Measurements from ENCODE around the gene ZBTB45. TPM values are rescaled to one million over a fixed set of nuclear protein-coding genes. Genes with fewer than 3 reads are reported as not detected.

The ZBTB45 gene
- total RNA-seq, 2 experiments from 2014 or later, result 13.8 to 15.2 TPM

DNA sequence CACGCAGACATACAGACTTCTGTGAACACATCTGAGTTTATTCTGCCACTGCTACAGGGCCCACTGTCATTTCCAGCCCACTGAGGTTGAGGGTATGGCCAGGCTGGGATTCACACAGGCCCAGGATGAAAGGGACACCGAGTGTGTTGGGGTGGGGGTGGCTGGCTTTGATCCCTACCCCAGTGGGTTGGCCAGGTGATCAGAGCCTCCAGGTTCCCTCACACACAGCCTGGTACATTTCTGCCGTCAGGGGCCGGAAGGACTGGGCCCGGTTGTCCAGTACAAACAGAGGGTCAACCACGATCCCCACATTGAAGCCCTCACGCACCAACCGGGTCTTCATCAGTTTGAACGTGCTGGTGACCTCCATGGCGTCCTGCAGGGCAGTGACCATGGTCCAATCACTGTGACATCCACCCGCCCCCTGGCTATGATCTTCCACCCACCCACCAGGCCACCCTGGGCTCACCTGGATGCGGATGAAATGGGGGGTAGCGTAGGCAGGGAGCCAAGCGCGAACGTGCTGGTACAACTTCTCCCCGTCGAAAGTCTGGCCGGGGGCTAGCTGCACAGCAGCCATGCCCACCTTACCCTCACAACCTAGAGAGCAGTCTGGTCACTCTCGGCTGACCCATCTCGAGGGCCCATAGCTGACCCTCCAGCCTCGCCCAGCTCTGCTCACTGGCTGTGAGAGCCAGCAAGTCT, 21.1 kb downstream of the ZBTB45 start:
- ChIA-PET POLR2A (interaction anchor here (1.6 to 2.7 kb wide), 2 partner anchors 15 to 21 kb away, joined by 5 to 9 read pairs; partner anchors contain the start of gene ZBTB45), CTCF (interaction anchor here (1.0 to 4.0 kb wide), 3 partner anchors 10 to 23 kb away, joined by 3 to 20 read pairs (median 3); no protein-coding TSS in a partner anchor)

DNA sequence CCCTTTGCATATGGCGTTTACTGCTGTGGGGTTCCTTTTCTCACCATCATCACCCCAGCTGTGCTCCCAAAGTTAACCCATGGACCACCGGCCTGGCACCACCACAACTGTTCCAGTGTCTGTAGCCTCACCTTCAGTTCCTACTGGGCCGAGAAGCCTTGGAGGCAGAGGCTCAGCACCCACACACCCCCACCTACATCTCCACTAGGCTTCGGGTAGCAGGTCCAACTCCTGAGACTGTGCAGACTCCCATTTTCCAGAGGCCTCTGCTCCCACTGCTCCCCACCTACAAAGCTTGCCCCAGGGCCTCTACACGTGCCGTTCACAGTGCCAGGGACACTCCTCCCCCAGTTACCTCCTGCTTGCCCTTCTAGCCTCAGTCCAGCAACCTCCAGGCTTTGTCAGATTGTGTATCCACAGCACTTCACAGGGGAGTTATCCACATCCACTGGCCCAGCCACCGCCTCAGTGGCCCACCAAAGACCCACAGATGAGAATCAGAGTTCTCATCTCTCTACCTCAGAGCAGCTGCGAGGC, 21.9 kb downstream of the ZBTB45 start:
- POLR2A ChIA-PET, result no interaction called here
- CTCF ChIA-PET, result no interaction called here

DNA sequence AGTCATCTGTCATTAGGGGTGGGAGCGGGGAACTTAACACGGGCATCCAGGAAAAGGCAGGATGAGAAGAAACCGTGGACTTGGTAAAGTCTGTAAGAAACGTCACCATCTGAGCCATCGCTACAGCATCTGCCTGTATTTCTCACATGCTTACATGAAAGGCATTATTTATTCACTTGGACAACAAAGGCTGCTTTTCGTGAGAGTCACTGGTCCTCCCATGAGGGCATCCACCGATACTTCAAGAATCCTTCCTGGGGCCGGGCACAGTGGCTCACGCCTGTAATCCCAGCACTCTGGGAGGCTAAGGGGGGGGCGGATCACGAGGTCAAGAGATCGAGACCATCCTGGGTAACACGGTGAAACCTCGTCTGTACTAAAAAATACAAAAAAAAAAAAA, 27.3 kb downstream of the ZBTB45 start:
- ChIA-PET CTCF (no interaction called here), POLR2A (no interaction called here)

DNA sequence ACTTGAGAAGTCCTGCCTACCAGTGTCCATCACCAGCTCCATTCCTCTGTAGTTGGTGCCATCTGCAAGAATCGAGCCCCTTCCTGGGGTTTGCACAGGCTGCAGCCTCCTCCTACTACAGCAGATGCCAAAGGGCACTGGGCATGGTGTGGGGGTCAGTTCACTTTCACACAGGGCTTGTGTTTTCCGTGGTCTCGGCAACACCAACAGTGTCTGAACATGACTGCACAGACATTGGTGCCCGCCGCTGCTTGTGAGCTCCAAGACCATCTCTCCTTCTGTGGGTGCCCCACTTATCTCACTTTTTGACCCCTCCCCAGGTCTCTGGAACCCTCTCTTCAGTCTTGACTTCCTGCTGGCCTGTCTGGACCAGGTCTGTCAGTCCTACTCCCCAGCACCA, 28.2 kb downstream of the ZBTB45 start:
- ChIA-PET POLR2A (interaction anchor here (2.9 kb wide), 1 partner anchor 16 kb away, joined by 13 read pairs; the partner anchor contains the start of gene ZNF446), CTCF (interaction anchor here (3.2 kb wide), 1 partner anchor 28 kb away, joined by 13 read pairs; the partner anchor contains the start of gene ZBTB45)

DNA sequence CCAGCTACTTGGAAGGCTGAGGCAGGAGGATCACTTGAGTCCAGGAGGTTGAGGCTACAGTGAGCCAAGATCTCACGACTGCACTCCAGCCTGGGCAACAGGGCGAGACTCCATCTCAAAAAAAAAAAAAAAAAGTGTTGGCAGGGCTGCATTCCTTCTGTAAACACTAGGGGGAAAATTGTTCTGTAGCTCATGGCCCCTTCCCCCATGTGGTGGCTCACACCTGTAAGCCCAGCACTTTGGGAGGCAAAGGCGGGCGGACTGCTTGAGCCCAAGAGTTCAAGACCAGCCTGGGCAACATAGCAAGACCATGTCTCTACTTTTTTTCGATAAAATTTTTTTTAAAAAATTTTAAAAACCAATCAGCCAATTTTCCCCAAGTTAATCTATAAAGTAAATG, 35.3 kb downstream of the ZBTB45 start:
- POLR2A ChIA-PET, result interaction anchor here (0.6 kb wide), 2 partner anchors 122 to 180 kb away, joined by 3 to 5 read pairs; no protein-coding TSS in a partner anchor

DNA sequence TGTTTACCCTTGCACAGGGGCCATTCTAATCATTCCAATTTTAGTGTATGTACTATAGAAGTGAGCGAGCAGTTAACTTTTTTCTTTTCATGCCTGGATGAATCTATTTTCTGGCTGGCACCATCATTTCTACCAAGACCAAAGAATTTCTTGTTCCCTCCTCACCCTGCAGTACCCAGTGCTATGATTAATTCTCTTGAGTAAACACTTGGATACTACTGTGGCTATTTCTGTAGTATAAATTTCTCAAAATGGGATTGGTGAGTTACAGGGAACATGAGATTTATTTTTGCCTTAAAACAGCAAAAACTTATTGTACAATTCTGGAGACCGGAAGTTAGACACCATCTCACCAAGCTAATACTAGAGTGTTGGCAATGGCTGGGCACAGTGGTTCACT, 35.8 kb downstream of the ZBTB45 start:
- ChIA-PET CTCF (interaction anchor here (0.7 to 1.0 kb wide), 2 partner anchors 30 to 223 kb away, joined by 3 read pairs; no protein-coding TSS in a partner anchor), POLR2A (no interaction called here)

More for the DNA sequence above, 35.3 kb downstream of the ZBTB45 start:
- CTCF ChIA-PET, result interaction anchor here (0.7 to 1.0 kb wide), 2 partner anchors 30 to 223 kb away, joined by 3 read pairs; no protein-coding TSS in a partner anchor

DNA sequence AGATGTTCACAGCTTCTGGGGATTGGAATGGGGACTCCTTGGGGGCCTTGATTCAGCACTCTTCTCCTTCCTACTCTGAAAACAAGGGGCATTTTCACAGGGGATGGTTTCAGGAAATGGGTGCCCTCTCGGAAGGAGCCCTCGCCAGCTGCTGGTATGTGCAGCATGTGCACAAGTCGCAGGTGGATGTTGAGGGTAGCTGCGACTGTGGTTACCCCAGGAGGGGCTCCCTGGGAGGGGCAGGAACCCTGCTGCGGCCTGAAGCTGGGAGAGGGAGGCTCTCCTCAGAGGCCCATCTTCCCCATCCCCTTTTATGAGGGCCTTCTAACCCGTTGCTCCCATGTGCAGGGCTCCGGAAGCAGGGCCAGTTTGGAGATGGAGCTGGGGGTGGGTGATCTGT, 37.2 kb downstream of the ZBTB45 start:
- ChIA-PET POLR2A (no interaction called here), CTCF (interaction anchor here (1.2 kb wide), 1 partner anchor 37 kb away, joined by 6 read pairs; the partner anchor contains the start of gene ZBTB45)

DNA sequence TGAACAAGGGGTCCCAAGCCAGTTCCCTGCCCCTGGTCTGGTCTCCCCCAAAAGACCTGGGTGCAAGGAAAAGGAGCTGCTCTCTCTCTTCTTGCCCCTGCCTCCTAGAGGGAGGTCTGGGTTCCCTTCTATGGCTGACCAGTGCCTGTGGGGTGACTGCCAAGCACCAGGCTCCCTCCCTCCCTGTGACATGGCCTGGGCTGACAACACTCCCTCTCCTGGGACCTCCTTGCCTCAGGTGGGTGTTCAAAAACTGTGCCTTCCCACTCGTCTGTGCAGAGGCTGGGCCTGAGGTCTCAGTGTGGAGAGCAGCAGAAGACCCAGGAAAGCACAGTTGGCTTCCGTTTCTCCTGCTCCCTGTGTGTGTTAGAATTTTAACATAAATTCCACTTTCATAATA, 38.8 kb downstream of the ZBTB45 start:
- ChIA-PET POLR2A (no interaction called here), CTCF (no interaction called here)

DNA sequence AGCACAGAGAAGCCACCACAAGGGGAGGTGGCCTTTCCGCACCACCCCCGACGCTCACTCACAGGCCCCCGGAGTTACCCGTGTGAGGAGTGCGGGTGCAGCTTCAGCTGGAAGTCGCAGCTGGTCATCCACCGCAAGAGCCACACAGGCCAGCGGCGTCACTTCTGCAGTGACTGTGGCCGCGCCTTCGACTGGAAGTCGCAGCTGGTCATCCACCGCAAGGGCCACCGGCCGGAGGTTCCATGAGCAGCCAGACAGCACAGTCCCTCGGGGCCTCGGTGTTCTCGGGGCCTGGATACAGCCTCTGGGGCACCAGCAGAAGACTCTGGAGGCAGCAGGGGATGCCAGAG, 39.2 kb downstream of the ZBTB45 start:
- ChIA-PET POLR2A (no interaction called here), CTCF (no interaction called here)

DNA sequence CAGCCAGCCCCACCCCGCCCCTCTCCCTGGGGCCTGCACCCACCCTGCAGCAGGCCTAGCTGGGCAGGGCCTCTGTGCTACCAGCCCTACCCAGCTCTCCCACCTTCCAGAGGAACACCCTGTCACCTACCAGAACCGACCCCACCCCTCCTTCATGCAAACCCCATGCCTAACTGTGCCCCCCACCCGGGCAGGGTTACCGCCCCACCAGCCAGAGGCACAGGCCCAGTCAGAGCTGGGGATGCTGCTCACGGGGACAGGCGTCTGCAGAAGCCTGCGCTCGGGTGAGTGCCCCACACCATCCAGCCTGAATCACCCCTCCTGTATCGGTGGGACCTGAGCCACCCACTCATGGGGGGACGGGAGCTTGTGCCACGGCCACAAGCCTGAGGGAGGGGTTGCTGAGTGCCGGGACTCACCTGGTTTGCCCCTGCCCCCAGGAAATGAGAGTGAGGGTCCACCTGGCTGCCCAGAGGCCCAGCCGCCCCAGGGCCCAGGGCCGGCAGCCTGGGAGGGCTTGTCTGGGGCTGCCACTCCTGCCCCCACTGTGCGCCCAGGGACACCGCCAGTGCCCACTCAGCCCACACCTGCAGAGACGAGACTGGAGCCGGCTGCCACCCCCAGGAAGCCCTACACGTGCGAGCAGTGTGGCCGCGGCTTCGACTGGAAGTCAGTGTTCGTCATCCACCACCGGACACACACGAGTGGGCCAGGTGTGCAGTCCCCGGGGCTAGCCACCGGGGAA, 39.7 kb downstream of the ZBTB45 start:
- CTCF ChIA-PET, result no interaction called here
- POLR2A ChIA-PET, result no interaction called here

DNA sequence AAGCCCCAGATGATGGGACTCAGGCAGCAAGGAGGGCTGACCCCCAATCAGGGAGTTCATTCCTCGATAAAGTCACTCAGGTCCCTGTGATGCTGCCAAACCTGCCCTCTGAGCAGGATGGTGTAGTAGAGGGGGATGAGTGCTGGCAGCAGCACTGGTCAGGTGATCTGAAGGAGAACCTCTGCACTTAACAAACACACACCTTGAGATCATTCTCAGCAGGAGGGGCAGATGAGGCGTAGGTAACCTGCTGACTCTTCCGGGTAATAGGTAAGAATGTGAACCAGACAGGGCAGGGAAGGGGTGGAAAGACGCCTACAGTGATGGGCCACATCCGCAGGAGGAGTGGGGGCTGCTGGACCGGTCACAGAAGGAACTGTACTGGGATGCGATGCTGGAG, 40.3 kb downstream of the ZBTB45 start:
- ChIA-PET CTCF (interaction anchor here (1.0 kb wide), 1 partner anchor 35 kb away, joined by 4 read pairs; no protein-coding TSS in a partner anchor), POLR2A (interaction anchor here (0.6 kb wide), 1 partner anchor 10 kb away, joined by 7 read pairs; no protein-coding TSS in a partner anchor)

DNA sequence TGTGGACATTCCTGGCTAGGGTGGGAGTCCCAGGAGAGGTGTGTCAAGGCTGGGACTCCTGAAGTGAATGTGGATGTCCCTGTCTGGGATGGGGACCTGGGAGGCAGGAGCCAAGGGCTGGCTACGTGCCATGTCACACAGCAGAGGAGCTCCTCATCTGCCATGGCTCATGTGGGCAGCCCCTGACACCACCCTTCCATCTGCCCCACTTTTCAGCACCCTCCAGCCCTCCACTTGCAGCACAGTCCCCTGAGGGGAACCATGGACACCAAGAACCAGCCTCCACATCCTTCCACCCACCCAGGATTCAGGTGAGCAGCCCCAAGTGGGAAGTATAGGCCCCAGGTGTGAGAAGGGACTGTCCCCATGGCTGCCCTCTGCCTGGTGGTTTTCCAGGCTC, 41.7 kb downstream of the ZBTB45 start:
- CTCF ChIA-PET, result interaction anchor here (1.2 kb wide), 1 partner anchor 42 kb away, joined by 4 read pairs; the partner anchor contains the start of gene ZBTB45
- POLR2A ChIA-PET, result no interaction called here

DNA sequence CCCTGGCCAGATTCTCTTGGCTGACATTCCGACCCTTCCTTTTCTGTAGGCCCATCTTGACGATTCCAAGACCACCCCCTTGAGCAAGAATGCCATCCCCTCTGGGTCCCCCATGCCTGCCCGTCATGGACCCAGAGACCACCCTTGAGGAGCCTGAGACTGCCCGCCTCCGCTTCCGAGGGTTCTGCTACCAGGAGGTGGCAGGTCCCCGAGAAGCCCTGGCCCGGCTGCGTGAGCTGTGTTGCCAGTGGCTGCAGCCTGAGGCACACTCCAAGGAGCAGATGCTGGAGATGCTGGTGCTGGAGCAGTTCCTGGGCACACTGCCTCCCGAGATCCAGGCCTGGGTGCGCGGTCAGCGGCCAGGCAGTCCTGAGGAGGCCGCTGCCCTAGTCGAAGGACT, 42.5 kb downstream of the ZBTB45 start:
- ChIA-PET CTCF (no interaction called here), POLR2A (interaction anchor here (0.9 kb wide), 1 partner anchor 43 kb away, joined by 3 read pairs; the partner anchor contains the start of gene ZBTB45)

DNA sequence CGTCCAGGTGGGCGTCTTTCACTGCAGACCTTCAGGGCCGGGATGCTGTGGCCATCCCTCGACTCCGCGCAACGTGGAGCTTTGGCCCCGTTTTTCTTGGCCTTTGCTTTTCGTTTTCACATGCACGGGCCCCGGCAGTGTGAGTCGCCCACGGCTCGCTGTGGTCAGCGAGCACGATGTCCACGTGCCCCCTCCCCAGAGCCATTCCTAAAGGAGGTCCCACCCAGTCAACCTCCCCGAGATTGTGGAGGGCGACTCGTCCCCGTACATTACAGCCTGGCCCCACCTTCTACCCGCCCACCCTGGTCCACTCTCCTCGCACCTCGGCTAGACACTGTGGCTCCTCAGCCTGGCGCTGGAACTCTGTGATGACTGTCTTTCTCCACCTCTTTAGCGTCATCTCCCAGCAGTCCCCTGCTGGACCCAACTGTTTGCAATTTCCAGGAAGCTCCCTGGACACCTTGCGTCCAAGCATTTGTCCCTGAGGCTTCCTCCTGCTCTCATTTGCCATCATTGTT, 43.1 kb downstream of the ZBTB45 start:
- POLR2A ChIA-PET, result interaction anchor here (0.9 to 2.2 kb wide), 2 partner anchors 13 to 43 kb away, joined by 3 to 13 read pairs; partner anchors contain the start of gene ZBTB45

DNA sequence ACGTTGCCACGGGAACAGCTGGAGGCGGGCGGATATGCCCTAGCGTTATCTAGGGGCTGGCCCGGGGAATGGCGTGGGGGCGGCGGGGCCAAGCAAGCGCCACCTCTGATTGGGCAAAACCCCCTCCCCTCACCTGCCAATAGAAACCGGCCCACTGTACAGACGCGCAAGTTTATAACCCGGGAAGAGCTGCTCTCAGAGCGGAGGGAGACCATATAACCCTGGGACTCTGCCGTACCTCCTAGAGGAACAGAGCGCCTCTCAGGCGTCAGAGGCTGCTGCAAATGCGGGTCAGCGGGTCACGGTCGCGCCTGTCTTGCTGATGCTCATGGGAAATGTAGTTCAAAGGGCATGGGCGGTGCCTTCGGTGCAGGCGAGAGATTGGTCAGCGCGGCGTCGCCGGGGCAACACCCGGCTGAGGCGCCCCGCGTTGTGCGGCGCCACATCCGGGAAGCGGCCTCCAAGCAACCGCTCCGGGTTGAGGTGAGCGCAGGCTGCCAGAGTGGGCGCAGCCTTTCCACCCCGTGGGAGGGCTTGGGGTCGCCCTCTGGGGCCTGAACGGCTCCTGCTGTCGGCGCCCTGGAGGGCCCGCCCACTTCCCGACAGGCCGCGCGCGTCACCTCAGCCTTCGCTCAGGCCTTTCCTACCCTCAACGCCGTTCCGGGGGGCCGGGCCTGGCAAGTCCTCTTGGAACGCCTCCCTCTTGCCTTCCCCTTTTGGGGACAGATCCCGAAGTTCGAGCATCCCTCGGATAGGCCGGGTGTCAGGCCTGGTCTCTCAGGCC, 43.7 kb downstream of the ZBTB45 start, which contains the start of gene ZNF446:
TSS of gene ZNF446 (plus strand) at position 639 of the 784 bp plus-strand sequence. CDS start 867 bp downstream, outside the sequence.
- CTCF ChIA-PET, result interaction anchor here (1.1 kb wide), 1 partner anchor 103 kb away, joined by 3 read pairs; no protein-coding TSS in a partner anchor

More for the DNA sequence above, 43.1 kb downstream of the ZBTB45 start:
- CTCF ChIA-PET, result no interaction called here

DNA sequence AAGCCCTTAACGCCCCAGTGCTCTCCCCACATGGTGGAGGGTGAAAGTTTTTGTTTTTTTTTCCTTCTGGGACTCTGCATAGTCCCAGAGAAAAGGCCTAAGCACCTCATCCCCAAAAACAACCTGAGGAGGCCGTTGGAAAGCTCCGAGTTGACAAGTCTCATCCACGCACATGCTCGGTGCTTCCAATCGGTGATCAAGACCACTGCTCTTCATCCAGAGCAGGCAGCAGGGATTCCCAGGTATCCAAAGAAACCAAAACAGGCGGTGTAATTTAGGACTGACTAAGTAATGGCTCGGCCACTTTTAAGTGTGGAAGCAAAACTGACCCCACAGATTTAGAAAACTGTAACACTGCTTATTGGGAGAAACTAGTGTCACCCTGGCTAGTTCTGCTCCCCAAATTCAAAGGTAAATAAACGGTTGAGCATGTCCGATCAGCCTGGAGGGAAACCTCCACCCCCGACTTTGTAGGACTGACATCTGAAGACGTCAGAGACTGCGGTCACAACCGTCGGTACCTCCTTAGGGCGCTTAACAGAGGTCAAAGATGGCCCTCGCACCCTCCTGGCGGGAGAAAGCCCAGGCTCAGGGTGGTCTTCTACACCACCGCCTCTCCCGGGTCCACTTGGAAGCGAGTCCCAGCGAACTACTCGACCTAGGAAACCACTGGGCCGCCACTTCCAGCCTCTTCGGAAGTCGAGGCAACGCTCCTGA, 44.5 kb downstream of the ZBTB45 start:
- ChIA-PET POLR2A (interaction anchor here (0.5 to 2.2 kb wide), 4 partner anchors 15 to 100 kb away, joined by 3 to 13 read pairs (median 6); partner anchors contain the start of gene ZNF584), CTCF (interaction anchor here (1.1 kb wide), 1 partner anchor 103 kb away, joined by 3 read pairs; no protein-coding TSS in a partner anchor)

More for the DNA sequence above, 43.7 kb downstream of the ZBTB45 start, which contains the start of gene ZNF446:
- POLR2A ChIA-PET, result interaction anchor here (0.5 to 2.2 kb wide), 4 partner anchors 14 to 100 kb away, joined by 3 to 13 read pairs (median 6); partner anchors contain the start of gene ZNF584

DNA sequence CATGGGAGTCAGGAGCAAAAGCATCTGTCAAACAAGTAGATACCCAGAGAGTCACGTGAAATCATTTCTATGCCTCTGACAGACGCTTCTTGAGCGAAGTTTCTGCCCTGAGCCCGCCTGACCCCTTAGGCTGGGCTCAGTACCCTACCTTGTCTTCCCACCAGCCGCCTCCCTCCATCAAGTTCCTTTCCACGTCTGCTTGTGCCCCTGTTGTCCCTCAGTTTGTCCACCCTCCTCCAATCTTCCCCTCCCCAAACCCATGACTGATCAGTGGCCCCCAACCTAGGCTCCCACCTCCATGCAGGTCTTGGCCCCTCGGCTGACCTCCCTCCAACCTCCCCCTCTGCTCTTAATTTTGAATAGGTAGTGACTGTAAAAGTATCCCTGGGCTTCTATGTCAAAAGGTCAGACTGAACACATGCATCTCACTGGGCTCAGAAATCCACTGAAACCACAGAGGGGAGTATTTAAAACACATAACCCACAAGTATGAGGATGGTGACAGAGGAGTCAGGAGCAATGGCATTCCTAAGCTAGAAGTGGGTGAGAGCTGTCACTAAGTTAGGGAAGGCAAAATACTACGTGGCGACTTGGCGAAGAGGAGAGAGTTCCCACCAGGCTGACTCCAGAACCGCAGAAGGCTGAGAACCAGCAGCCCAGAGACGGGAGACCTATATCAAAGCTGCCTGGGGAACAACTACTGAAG, 45.2 kb downstream of the ZBTB45 start:
- ChIA-PET POLR2A (interaction anchor here (0.6 to 2.2 kb wide), 3 partner anchors 12 to 16 kb away, joined by 3 to 13 read pairs (median 3); no protein-coding TSS in a partner anchor), CTCF (interaction anchor here (1.1 kb wide), 1 partner anchor 104 kb away, joined by 3 read pairs; no protein-coding TSS in a partner anchor)

Measured in activated CD8-positive, alpha-beta memory T cell treated with anti-CD3 and anti-CD28 coated beads for 36 hours (primary cell).